ENCODE data around the gene FECH.

FECH gene

DNA sequence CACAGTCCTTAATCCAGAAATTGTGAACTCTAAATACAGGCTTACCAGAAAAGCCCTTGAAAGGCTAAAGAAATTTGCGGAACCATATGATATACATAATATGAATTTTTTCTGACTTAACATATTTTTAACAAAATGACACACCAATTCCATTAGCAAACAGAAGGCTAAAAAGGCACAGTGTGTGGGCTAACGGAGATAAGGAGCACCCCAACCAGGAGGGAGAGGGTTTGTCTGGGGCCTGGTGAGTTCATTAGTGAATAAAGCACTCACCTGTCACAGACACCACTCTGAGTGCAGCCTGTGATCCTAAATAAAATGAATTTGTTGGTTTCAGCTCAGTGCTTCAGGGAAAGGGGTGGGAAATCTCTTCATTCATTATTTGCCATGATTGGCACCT is 2.7 kb upstream of the FECH start:
- TF ChIP-seq, protein P1, sequence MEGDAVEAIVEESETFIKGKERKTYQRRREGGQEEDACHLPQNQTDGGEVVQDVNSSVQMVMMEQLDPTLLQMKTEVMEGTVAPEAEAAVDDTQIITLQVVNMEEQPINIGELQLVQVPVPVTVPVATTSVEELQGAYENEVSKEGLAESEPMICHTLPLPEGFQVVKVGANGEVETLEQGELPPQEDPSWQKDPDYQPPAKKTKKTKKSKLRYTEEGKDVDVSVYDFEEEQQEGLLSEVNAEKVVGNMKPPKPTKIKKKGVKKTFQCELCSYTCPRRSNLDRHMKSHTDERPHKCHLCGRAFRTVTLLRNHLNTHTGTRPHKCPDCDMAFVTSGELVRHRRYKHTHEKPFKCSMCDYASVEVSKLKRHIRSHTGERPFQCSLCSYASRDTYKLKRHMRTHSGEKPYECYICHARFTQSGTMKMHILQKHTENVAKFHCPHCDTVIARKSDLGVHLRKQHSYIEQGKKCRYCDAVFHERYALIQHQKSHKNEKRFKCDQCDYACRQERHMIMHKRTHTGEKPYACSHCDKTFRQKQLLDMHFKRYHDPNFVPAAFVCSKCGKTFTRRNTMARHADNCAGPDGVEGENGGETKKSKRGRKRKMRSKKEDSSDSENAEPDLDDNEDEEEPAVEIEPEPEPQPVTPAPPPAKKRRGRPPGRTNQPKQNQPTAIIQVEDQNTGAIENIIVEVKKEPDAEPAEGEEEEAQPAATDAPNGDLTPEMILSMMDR (IDR thresholded peaks at IDR 0.05; ENCODE audit: low read depth, low read length): no peak
- H3K4me3 ChIP-seq (ENCODE audit: low read depth, low read length): no peak overlapping the region

DNA sequence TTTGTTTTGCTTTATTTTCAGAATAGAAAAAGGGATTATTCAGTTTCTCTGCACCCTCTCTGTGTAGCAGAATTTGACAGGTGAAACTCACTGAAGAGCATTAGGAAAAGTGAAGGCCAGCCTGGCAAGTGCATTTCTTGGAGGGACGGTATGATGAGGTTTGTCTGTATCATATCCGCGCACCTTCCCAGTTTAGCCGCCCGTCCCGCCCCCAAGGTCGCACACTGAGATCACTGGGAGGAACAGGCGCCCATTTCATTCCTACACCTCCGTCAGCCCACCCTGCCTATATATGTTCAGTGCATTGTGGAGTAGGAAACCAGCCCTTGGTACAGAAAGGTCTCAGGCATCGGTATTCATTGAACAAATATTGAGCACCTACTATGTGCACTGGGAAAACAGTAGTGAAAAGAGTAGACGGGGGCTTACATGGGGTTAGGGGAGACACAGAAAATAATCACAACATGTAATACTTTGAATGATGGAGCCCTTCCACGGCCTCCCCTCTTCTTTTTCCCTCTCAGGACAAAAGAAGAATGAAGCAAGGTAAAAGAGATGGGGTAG is 678 bp upstream of the FECH start:
- peak overlapping the region; percentile 71 for H3K4me3 ChIP-seq (ENCODE audit: low read depth, low read length)

DNA sequence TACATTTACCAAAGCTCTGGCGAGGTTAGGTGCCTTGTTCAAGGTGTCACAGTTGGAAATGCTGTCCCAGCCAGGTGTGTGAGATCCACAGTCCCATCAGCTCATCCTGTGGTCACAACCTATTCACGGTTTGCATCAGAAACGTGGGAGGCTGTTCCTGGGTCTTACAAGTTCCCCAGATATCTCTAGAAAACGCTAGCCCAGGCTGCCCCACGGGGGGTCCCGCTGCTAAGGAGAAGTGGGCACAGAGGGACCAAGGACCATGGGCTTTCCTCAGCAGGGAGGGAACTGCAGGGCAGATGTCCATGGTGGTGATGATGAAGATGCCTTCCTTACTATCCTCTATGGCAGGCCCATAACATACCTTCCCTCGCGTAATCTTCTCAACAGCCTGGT is 649 bp downstream of the FECH start:
- TF ChIP-seq, protein P1 (IDR thresholded peaks at IDR 0.05; ENCODE audit: low read depth, low read length): no peak
- H3K4me3 ChIP-seq (ENCODE audit: low read depth, low read length): peak overlapping the region; percentile 71

More for the DNA sequence above, 678 bp upstream of the FECH start:
- TF ChIP-seq, protein P1 (IDR thresholded peaks at IDR 0.05; ENCODE audit: low read depth, low read length): no peak

DNA sequence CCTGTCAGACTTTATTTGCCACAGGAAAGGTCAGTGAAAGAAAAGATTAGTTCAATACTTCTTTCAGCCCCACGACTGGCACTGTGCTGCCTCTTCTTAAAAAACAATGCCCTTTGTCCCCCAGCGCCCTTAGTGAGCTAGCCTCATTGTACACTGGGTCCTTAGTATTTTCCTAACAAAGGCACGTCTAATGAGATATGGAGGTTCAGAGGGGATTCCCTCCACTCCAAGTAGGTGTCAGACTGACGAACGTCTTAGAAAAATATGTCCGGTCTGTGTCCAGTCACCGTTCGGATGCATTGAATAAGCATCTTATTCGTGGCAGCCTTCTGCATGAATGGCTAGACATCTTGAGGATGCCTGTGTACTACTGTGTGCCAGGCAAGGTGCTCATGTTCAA is 1.1 kb downstream of the FECH start:
- peak overlapping the region; percentile 71 for H3K4me3 ChIP-seq (ENCODE audit: low read depth, low read length)
- TF ChIP-seq, protein P1 (IDR thresholded peaks at IDR 0.05; ENCODE audit: low read depth, low read length): no peak

DNA sequence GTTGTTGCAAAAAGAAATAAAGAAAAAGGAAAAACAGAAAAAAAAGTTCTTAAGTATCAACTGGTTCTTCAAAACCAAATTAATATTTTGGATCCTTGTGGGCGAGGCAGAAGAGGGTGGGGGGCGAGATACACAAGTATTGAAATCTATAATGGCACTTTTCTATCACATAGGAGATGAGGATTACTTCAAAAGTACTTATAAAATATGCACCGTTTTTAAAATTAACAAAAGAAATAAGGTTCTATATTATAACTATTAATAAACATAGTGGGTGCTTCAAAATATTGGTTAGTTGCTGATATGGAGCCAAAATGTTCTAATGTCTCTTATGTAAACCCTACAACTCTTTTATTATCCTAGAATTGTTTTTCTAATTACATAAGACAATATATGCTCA is 2.1 kb downstream of the FECH start:
- TF ChIP-seq, protein P1 (IDR thresholded peaks at IDR 0.05; ENCODE audit: low read depth, low read length): no peak
- H3K4me3 ChIP-seq (ENCODE audit: low read depth, low read length): no peak overlapping the region

DNA sequence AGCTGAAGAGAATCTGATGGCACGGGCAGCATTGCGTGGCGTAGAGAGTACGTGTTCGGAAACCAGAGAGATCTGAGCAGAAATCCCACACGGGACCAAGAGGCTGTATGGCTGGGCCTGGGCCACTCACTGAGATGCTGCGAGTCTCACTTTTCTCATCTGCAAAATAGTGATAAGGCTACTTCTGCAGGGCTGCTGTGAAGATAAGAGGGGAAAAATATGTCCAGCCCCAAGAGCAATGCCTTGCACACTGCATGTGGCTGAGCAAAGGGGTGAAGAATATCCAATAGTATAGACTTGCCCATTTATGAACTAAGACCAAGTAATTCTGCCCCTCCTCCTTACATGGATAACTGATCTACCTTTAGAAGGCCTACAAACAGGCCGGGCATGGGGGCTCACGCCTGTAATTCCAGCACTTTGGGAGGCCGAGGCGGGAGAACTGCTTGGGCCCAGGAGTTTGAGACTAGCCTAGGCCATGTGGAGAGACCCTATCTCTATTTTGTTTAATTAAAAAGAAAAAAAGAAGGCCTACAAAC is 3.1 kb downstream of the FECH start:
- H3K4me3 ChIP-seq (ENCODE audit: low read depth, low read length): no peak overlapping the region
- TF ChIP-seq, protein P1 (IDR thresholded peaks at IDR 0.05; ENCODE audit: low read depth, low read length): no peak

DNA sequence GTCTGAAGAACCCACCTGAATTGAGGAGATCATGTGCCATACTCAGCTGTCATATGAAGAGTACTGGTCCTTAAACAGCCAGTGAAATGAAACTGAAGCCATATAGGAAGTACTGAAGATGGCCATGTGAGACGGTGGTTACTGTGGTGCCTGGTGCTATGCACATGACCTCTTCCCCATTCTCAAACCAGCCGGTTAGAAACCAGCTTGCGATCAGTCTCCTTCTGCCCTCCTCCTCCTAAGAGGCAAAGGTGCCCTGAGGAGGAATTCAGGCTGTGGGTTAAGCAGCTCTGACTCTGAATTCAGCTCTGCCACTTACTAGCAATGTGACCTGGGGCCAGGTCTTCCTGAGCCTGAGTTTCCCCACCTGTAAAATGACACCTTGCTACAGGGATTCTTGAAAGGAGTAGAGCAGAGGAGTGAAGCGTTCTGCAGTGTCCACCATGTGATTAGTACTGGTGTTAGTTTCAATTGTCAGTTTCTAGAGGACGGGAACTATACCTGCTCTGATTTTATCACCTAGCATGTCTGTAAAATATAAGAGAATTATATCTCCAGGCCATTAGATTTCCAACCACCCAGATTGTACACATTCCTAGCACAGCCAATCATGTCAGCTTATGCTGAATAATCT is 5.1 kb downstream of the FECH start:
- no peak overlapping the region for H3K4me3 ChIP-seq (ENCODE audit: low read depth, low read length)
- TF ChIP-seq, protein P1 (IDR thresholded peaks at IDR 0.05; ENCODE audit: low read depth, low read length): no peak

All from WI38 (cell line).